GM21786 (cell line): ENCODE measurements around the gene POPDC3.
"Not testable (repeated sequence)": the region's sequence is repeated elsewhere in the genome, so short reads cannot be mapped to it uniquely, and the experiment has no call there.

ENCODE experiments used
- ATAC-seq: cut with Tn5 transposase; IDR thresholded peaks from one replicate; pipeline ENCODE4 v1.9.1; 2021; ENCODE audit not compliant: unreplicated experiment

Gene POPDC3

DNA sequence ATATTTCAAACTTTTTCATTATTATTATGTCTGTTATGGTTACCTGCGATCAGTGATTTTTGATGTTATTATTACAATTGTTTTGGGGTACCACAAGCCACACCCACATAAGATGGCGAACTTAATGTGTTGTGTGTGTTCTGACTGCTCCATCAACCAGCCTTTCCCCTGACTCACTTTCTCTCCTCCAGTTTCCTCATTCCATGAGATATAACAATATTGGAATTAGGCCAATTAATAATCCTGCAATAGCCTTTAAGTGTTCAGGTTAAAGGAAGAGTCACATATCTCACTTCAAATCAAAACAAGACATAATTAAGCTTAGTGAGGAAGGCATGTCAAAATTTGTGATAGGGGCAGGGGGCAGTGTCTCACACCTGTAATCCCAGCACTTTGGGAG lies 16.3 kb upstream of the POPDC3 start:
- no peak for ATAC-seq

DNA sequence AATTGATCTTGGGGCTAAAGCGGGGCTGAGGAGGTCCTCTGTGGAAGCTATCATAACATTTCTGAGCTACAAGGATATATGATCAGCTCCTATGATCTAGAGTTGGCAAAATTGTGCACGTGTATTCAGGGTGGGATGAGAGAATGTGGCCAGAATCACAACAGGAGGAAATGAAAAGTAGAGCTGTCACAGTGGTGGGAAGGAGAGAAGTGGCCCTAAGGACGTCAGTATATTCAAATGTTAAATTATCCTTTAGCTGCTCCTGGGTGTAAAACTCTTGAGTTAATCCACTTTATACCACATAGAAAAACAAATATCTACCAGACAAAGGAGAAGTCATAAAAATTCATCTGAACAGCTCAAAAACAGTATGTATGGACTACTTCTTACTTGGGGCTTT lies 14.8 kb upstream of the POPDC3 start:
- ATAC-seq: no peak

DNA sequence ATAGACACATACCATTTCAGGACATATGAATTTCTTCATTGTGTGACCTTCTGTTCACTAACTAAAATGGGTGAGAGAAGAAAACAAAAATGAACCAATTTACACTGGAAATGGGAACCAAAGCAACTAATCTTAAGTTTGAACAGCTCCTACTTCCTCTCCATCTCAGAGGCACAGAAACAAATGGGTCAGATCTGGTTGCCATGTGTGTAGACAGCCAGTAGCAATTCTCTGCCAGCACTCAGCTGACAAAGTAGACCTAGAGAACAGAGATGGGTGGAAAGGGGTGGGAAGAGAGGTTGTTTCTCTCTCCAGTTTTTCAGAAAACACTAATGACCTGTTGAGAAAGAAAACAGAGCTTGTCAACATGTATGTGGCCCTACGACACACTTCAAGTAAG lies 14.3 kb upstream of the POPDC3 start:
- no peak for ATAC-seq

DNA sequence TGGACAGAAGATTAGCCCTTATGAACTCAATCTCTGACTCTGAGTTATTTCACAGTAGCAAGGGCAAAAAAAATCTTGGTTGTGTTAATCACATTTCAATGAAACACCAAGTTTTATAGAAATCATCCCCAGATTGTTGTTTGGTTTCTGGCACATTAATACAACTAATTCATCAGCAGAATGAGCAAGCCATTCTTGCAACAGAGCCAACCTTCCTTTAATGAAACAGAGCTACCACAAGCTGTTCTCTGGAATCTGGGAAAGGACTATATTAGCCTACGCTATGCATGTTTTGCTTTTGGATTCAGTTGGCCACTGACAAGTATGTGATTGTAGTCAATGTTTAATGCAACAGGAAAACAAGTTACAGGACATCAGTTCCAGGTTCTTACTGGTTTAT lies 13.8 kb upstream of the POPDC3 start:
- no peak for ATAC-seq

DNA sequence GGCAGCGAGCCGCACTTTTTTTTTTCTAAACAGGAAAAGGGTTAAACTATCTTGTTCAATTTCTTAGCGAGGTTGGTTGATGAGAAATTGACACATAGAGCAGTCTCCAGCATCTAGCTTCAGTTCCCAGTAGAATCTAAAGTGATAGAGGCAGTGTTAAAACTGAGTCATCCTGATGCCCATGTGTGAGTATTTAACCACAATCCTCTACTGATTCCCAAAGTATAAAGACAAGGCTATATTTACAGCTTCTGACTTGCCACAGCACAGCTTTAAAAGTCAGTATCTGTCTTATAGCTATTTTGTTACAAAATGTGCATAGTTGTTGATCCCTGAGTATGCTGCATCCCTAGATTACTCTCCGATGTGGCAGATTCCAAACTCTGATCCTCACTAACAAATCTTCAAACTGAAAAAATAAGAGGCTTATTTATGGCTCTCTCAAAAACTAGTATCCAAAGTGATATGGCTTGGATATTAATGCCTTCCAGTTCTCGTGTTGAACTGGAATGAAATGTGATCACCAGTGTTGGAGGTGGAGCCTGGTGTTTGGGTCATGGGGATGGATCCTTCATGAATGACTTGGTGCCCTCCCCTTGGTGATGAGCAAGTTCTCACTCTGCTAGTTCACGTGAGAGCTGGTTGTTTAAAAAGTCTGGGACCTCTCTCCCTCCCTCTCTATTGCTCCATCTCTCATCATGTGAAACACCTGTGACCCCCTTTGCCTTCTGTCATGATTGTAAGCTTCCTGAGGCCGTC lies 13.1 kb upstream of the POPDC3 start:
- ATAC-seq: no peak

DNA sequence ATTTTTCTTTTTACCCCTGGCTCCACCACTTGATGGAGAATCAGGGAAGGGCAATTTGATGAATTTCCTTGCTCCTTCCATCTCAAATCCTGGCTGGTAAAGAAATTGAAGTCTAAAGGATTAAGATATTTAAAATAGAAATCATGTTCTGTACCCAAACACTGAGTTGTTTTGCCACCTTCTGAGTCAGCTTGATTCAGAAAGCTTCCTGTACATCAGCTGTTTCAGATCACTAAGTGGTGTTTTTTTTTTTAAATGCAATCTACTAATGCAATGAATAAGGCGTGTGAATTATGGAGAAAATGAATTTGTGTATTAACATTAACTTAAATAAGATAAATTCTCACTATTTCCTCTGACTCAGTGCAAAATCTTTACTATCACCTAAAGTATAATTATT lies 11.5 kb upstream of the POPDC3 start:
- ATAC-seq: no peak

DNA sequence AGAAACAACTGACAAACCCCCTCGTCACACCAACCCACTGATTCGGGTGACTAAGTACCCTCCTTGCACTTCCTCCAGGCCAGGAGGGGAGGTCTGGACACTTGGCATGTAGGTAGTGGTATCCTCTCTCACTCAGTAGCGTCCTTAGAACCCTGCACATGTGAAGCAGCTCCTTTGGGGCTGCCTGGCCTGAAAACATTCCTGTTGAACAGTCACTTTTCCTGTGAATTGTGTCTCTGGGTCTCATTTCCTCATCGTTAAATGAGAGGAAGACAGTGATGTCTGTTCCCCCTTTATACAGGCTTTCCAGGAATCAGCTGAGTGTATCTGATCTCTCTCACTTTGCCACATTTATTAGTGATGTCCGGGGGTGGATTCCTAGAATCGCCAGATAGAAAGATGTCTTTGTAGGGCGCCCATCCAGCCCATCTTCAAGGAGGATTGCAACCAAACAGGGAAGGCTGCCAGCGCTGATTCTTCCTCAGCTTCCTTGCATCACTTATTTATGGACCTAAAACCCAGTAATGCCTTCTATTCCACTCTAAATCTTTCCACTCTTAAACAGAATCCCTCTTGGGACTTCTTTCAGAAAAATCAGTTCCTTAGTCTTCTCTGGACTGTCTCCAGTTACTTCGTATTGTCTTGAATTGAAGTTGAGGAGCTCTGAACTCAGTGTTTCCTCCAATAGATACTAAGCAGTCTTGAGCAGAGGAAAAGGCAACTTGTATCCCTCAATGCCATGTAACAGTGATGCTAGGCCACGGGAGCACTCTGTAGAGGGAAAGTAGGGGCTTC lies 9.4 kb upstream of the POPDC3 start:
- no peak for ATAC-seq

DNA sequence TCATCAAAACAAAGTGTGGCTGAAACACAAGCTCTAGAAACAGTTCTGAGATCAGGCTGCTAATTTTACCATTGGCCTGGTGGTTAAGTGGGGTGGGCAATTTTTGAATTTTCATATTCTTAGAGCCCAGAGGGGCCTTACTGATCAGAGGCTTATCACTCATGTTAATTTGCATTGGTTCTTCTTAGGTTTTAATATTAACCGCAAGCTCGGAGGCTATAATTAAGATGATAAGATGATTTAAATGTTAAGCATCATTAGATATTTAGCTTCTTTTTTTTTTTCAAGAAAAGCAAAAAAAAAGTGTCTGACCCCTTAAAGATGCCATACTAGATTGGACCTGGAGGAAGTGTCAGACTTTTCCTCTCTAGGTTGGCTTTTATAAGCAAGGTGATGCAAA lies 8.4 kb upstream of the POPDC3 start:
- ATAC-seq: no peak

DNA sequence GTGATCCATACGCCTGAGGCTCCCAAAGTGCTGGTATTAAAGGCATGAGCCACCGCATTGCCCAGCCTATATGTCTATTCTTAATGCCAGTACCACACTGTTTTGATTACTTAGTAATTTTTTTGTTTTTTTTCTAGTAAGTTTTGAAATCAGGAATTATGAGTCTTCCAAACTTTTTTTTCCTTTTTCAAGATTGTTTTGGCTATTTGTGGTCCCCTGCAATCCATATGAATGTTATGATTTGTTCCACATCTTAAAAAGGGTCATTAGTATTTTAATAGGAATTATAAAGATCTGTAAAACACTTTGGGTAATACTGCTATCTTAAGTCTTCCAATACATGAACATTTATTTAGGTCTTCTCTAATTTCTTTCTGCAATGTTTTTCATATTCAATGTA lies 6.8 kb upstream of the POPDC3 start:
- ATAC-seq: no peak

DNA sequence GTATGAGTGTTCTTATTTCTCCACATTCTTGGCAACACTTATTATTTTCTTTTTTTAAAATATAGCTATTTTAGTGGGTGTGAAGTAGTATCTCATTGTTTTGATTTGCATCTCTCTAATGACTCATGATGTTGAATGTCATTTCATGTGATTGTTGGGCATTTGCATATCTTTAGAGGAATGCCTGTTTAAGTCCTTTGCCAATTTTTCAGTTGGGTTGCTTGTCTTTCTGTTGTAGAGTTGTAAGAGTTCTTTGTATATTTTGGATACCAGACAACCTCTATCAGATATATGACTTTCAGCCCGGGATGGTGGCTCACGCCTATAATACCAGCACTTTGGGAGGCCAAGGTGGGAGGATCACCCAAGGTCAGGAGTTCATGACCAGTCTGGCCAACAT lies 5.1 kb upstream of the POPDC3 start:
- ATAC-seq: no peak

DNA sequence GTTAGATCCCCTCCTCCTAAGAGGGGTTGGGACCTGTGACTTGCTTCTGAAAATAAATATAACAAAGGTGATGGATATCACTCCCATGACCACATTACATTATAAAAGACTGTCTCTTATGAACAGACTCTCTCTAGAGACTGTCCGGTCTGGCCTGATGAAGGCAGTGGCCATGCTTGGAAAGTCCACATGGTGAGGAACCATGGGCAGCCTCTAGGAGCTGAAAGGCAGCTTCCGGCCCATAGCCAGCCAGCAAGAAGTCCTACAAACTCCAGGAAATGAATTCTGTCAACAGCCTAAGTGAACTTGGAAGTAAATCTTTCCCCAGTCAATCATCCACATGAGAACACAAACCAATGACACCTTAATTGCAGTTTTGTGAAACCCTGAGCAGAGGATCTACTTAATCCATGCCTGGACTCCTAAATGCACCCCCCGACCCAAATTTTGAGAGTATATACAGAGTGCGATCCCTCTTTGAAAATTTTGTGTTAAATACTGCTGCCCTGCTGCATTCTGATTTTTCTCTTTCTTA lies 2.2 kb upstream of the POPDC3 start:
- ATAC-seq: no peak

DNA sequence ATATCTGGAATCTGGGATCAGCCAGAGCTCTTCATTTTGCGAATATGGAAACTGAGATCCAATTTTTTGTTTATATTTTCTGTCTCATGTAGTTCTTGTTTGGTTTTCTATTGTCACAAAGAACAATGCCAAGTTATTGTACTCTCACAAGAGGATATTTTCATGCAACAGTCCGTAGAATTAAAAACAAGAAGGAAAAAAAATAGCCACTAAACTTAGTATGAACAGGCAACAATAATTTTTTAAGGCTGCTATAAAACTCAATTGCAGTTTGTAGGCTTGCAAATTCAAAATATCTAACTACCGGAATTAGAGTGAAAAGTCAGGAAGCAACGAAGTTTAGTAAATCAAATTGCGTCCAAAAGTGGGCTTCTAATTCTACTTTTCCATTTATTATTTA lies 1.2 kb downstream of the POPDC3 start:
- no peak for ATAC-seq

DNA sequence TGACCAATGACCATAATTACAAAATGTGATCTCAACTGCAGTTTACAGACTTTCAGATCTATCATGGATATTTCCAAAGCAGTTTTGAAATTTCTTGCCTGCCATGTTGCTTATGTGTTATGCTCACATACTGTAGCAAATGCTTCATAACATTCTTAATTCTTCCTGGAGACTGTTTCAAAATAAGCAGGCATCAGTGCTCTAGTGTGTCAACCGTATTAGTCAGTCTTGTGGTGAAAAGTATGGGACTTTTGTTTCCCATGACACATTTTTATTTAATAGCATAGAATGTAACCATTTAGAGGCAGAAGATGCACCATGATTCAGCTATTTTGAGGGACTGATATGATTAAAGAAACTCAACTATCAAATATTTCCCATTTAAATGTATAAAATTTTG lies 1.7 kb downstream of the POPDC3 start:
- no peak for ATAC-seq

DNA sequence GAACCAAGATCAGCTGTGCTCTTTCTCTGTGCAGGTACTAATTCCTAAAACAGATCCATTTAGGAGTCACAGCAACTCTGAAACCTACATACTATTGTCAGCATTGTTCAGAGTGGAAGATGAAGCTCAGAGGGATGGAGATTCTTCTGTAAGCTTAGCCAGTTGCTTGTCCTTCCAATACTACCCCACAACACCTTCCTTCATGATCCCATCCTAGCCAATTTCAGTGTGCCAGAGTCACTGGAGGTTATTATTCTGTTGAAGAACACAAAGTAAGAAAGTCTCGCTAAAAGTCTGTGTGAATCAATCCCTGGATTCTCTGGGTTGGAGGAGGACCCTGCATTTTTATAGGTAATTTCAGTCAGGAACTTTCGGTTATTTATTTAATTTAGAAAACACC lies 2.3 kb downstream of the POPDC3 start:
- no peak for ATAC-seq

DNA sequence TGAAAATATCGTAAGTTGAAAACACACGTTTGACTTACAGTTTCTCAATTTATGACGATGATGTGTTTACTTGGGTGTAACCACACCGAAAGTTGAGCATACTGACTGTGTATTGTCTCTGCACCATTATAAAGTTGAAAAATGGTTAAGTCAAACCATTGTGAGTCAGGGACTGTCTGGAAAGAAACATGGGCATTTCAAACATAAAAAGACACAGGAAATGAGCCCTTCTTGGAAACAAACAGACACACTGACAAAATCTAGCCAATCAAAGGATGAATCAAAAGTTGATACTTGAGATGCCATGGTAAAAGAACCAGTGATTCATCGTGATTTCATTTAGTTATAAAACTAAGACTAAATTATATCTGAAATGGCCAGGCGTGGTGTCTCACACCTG lies 5.3 kb downstream of the POPDC3 start:
- no peak for ATAC-seq

DNA sequence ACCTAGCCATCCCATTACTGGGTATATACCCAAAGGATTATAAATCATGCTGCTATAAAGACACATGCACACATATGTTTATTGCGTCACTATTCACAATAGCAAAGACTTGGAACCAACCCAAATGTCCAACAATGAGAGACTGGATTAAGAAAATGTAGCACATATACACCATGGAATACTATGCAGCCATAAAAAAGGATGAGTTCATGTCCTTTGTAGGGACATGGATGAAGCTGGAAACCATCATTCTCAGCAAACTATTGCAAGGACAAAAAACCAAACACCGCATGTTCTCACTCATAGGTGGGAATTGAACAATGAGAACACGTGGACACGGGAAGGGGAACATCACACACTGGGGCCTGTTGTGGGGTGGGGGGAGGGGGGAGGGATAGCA lies 7.3 kb downstream of the POPDC3 start:
- not testable (repeated sequence) for ATAC-seq

DNA sequence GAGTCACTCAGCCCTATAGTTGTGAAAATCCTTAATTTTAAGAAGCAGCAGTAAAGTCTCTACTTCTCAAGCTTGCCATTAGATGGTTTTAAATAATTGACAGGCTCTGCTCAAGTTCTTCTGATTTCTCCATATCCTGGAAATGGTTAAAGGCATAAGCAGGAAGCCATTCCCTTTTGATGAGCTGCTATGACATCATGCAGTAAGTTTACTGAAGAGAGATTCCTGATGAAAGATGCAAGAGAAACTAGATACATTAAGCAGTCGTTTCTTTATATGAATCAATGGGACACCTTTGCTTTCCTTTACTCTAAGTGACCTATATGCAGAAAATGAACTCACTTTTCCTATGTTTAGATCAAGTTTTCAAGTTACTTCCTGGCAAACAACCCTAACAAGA lies 9.8 kb downstream of the POPDC3 start:
- no peak for ATAC-seq

DNA sequence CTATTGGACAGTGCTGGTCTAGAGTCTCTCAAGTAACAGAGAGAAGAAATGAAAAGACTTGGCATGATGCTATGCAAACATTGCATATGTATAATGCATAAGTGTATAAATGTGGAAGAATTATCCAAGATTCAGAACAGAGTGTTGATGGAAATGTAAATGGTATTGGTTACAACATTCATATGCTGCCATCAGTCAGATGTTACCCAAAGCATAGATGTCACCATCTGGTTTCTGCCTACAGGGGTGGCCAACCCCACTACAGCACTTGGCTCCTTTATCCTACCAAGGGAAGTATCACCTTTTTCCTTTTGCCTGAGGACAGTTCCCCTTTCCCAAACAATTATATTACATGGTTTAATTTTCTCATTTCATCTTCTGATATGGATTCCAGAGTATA lies 11.9 kb downstream of the POPDC3 start:
- no peak for ATAC-seq

DNA sequence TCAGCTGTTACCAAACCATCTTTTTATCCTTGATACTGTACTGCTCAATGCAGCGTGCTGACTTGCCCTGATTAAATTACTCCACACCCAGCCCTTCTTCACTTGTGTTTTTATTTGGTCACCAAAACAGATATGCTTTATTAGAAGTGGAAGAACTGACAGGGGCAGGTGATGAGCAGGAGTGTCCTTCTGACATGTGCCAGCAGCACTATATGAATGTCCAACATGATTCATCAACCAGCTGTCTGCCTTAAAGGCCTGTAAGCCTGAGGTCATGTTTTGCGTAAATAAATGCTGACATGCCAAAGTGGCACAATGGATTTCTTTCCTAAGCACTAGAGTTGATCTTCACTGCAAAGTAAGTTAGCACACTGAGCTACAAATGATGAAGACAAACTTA lies 15.4 kb downstream of the POPDC3 start:
- no peak for ATAC-seq

DNA sequence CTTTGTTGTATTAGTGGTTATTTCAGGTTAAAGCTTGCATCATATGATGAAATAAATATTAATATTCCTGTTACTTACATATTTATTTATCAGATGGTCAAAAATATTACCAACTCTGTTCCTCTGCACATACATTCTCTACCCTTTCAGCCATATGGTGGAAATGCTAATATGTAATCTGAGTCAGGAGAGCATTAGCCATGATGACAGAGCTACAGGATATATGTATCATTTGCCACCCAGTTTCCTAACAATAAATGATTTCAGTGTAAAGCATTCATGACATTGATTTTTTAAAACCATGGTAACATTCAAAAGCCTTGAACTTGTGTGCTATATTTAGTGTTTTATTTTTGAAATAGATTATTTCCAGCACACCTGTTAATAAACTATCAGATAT lies 16.6 kb downstream of the POPDC3 start:
- no peak for ATAC-seq

DNA sequence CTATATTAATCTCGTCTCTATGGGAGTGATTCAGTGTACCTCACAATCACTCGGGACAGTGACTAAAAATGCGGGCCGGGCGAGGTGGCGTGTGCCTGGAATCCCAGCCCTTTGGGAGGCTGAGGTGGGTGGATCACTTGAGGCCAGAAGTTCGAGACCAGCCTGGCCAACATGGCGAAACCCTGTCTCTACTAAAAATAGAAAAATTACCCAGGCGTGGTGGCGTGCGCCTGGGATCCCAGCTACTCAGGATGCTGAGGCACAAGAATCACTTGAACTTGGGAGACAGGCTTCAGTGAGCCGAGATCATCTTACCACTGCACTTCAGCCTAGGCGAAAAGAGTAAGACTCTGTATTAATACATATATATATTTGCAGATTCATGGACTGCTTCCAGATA lies 17.4 kb downstream of the POPDC3 start:
- no peak for ATAC-seq

DNA sequence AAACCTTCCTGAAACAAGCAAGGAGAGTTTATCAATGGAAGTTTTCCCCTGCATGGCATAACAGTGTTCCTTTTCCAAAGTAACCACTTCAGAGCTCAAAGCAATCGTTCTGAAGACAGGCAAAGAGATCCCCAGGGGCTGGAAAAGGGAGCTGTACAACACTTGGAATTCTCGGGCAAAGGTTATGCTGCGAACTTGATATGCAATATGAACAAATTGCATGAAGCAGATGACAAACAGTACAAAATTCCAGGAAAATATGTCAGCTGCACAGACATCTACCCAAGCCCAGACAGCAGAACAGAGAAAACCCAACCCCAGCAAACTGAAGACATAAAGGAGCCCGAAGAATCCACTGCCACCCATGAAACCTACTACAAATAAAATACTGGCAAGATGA lies 18.4 kb downstream of the POPDC3 start:
- ATAC-seq: no peak
